Pancreas (tissue), 10 donors: ENCODE measurements around the gene REEP3. TPM values are rescaled to one million over a fixed set of nuclear protein-coding genes. Genes with fewer than 3 reads are reported as not detected.
"Not testable (repeated sequence)": the region's sequence is repeated elsewhere in the genome, so short reads cannot be mapped to it uniquely, and the experiment has no call there.

ENCODE experiments used
- ATAC-seq, 4 donors: fragments of 200-7000 bp; cut with Tn5 transposase; one replicate each; pipeline versions ENCODE4 v1.8.0 to v1.9.1; 2020; ENCODE audit warnings: mild to moderate bottlenecking in 4 of 4, moderate library complexity in 4 of 4
- DNase-seq, 6 donors: peaks; one replicate each; pipeline ENCODE4 v3.0.0-alpha.2; 2020
- FAIRE-seq: peaks from 2 replicates; lab custom pipeline; 2012; peaks lifted over from hg19 to GRCh38; lab: Jason Lieb, UNC
- H3K27ac ChIP-seq, 4 donors: fragments of 200-600 bp; sonication (generic); 1 replicate in 3 of 4; 2 replicates in 1 of 4; pipeline versions ENCODE4 v1.5.0 to v1.8.0; 2020
- H3K27me3 ChIP-seq, 4 donors: fragments of 200-600 bp; one replicate each; pipeline ENCODE4 v1.8.0; 2021
- H3K36me3 ChIP-seq, 3 donors: fragments of 200-600 bp; sonication (generic) in 1 of 3; one replicate each; pipeline versions ENCODE4 v1.5.0 to v1.8.0; 2020 to 2021
- H3K4me1 ChIP-seq, 3 donors: fragments of 200-600 bp; one replicate each; pipeline ENCODE4 v1.8.0; 2021
- H3K4me3 ChIP-seq, 4 donors: fragments of 200-600 bp; sonication (generic) in 2 of 4; one replicate each; pipeline versions ENCODE4 v1.5.0 to v1.8.0; 2020 to 2021
- H3K9me3 ChIP-seq, 4 donors: fragments of 200-600 bp; one replicate each; pipeline ENCODE4 v1.8.0; 2021
- CTCF ChIP-seq, 4 donors: fragments of 200-600 bp; sonication (generic) in 3 of 4; IDR thresholded peaks; one replicate each; pipeline versions ENCODE4 v1.5.0 to v1.8.0; 2021; ENCODE audit warnings: antibody characterized with exemption in 4 of 4
- WGBS, 2 donors: extraction: QIAGEN DNeasy Blood & Tissue Kit; methylation state at CpG; one replicate each; pipeline ENCODE4 v1.1.7; 2013; 5-methylcytosine and 5-hydroxymethylcytosine counted together
- intact Hi-C, 3 donors: fragments of 100-400 bp; cut with DNase I; formaldehyde crosslinking; loops; one replicate each; pipeline versions ENCODE4 v1.11.1 to v1.14.2; 2022
- polyA plus RNA-seq, 2 donors: library from polyadenylated mRNA; stranded (reverse); fragments of 200-250 nt; gene quantifications; one replicate each; pipeline ENCODE4 v1.2.3, GENCODE V29; 2013
- total RNA-seq, 6 donors: library from RNA; stranded (reverse); fragmentation: NEBNext Ultra II Directional in 4 of 6; extraction: Animal tissue kit (Norgen Biotek cat#: 25700) in 4 of 6; gene quantifications; one replicate each; pipeline versions ENCODE4 v1.2.1 to v1.2.4, GENCODE V29; 2021 to 2023
- donor health status: healthy with polysubstance abuse.
- donor health status: DM: no; HTN: no; CAD: no; lungs with moderate emphysema.
- donor health status: DM: no; HTN: no; CAD: no.
- donor health status: control.
- donor health status: control.
- donor health status: Bipolar disorder and iron deficiency.
- donor health status: DM: yes; HTN: yes; CAD: no.
- donor health status: DM: no; HTN: no; CAD: no.
- donor health status: DM: no; HTN: no; CAD: no.
- donor health status: DM: yes; HTN: yes; CAD: no.

Gene REEP3
- total and polyA plus RNA-seq, 8 donors, result 2.7 to 21.3 (median 9.4) TPM

- no peak for ATAC-seq
- 82 to 84% methylated on average over 1 of the region's 1 CpG for WGBS, 2 donors
These were observed 23.9 kb upstream of the REEP3 start for GRCh38 chr10:63497321-63497720.

GRCh38 chr10:63498665-63499064 is 22.5 kb upstream of the REEP3 start:
- intact Hi-C loops, result no loop called here
- DNase-seq, result no peak
- H3K36me3 ChIP-seq, result no peaks in the 10 kb centered on the region
- ATAC-seq, result no peak
- H3K9me3 ChIP-seq, result no peaks in the 10 kb centered on the region
- no peak overlapping the region for H3K27ac ChIP-seq
- no peak overlapping the region for H3K4me3 ChIP-seq
- no peak for FAIRE-seq
- TF ChIP-seq CTCF (IDR thresholded peaks at IDR 0.05), result no peak
- 69 to 78% methylated on average over 1 of the region's 1 CpG for WGBS, 2 donors
- no peaks in the 10 kb centered on the region for H3K27me3 ChIP-seq
- no peaks in the 10 kb centered on the region for H3K4me1 ChIP-seq

More at GRCh38 chr10:63497321-63497720, 23.9 kb upstream of the REEP3 start:
- FAIRE-seq (no peak), DNase-seq (no peak)
- TF ChIP-seq CTCF (IDR thresholded peaks at IDR 0.05), result no peak
- Histone ChIP-seq H3K4me3 (no peak overlapping the region), H3K27me3 (no peaks in the 10 kb centered on the region), H3K36me3 (no peaks in the 10 kb centered on the region), H3K27ac (no peak overlapping the region), H3K4me1 (no peaks in the 10 kb centered on the region), H3K9me3 (no peaks in the 10 kb centered on the region)
- intact Hi-C loops, result no loop called here

- H3K4me3 ChIP-seq, FAIRE-seq, H3K27me3 ChIP-seq, H3K36me3 ChIP-seq, H3K9me3 ChIP-seq, DNase-seq, H3K27ac ChIP-seq, H3K4me1 ChIP-seq, ATAC-seq, intact Hi-C loops: not testable (repeated sequence)
- 92 to 94% methylated on average over 5 of the region's 5 CpGs for WGBS, 2 donors
These were observed 20.6 kb upstream of the REEP3 start for GRCh38 chr10:63500551-63500950.

- intact Hi-C loops, result no loop called here
- FAIRE-seq (no peak), ATAC-seq (no peak), DNase-seq (no peak)
- TF ChIP-seq CTCF (IDR thresholded peaks at IDR 0.05), result no peak
- H3K4me3 ChIP-seq, result no peak overlapping the region
- no peaks in the 10 kb centered on the region for H3K27me3 ChIP-seq
- peaks cover 0 to 10% (median 7%) of the 10 kb centered on the region in 3 donors for H3K4me1 ChIP-seq
- H3K36me3 ChIP-seq, result no peaks in the 10 kb centered on the region
- H3K9me3 ChIP-seq, result no peaks in the 10 kb centered on the region
- 70 to 93% methylated on average over 1 of the region's 1 CpG for WGBS, 2 donors
- H3K27ac ChIP-seq, result no peak overlapping the region
These were observed 19.2 kb upstream of the REEP3 start for GRCh38 chr10:63501954-63502353.

- DNase-seq (no peak), ATAC-seq (no peak), FAIRE-seq (no peak)
- H3K27ac ChIP-seq, result no peak overlapping the region
- no peak overlapping the region for H3K4me3 ChIP-seq
- no peaks in the 10 kb centered on the region for H3K27me3 ChIP-seq
- H3K9me3 ChIP-seq, result no peaks in the 10 kb centered on the region
- peaks cover 0 to 10% (median 7%) of the 10 kb centered on the region in 3 donors for H3K4me1 ChIP-seq
- intact Hi-C loops, result no loop called here
- H3K36me3 ChIP-seq, result no peaks in the 10 kb centered on the region
- no peak for TF ChIP-seq CTCF (IDR thresholded peaks at IDR 0.05)
- 87 to 89% methylated on average over 1 of the region's 1 CpG for WGBS, 2 donors
These were observed 18.4 kb upstream of the REEP3 start for GRCh38 chr10:63502832-63503231.
